H1 (cell line): Measurements from ENCODE around the gene ZSCAN22. TPM values are rescaled to one million over a fixed set of nuclear protein-coding genes. Genes with fewer than 3 reads are reported as not detected.

Source experiments
- CTCF ChIA-PET: fragments of 300-600 bp; sonication (Branson Sonifier 250); formaldehyde crosslinking; loops from one replicate; lab custom pipeline; 2021; ENCODE audit not compliant: partially characterized antibody; lab: Charles Lee
- POLR2A ChIA-PET: fragments of 300-600 bp; sonication (Branson Sonifier 250); formaldehyde crosslinking; loops from one replicate; lab custom pipeline; 2021; ENCODE audit warnings: inconsistent platforms; ENCODE audit not compliant: partially characterized antibody; lab: Charles Lee
- DNase-seq, 2 experiments: peaks; one replicate each; pipeline versions ENCODE4 v3.0.0 to v3.0.0-alpha.2; 2010 to 2022; ENCODE audit warnings: low spot score in 2 of 2, low read depth in 1 of 2, mixed read lengths in 1 of 2
- FAIRE-seq: peaks from 2 replicates; lab custom pipeline; 2011; peaks lifted over from hg19 to GRCh38; lab: Jason Lieb, UNC
- H2AFZ ChIP-seq: 2 replicates; pipeline ENCODE4 v1.8.1; 2012; ENCODE audit warnings: low read length, inconsistent platforms
- H2AK5ac ChIP-seq: 2 replicates; pipeline ENCODE4 v1.6.1; 2013; ENCODE audit warnings: low read depth, low read length
- H2BK120ac ChIP-seq: replicated peaks from 2 replicates; pipeline ENCODE3; 2013; ENCODE audit warnings: low read depth, low read length, inconsistent platforms
- H2BK12ac ChIP-seq: 2 replicates; pipeline ENCODE4 v1.6.1; 2013; ENCODE audit warnings: low read depth, low read length
- H2BK15ac ChIP-seq: 2 replicates; pipeline ENCODE4 v1.6.1; 2013; ENCODE audit warnings: low read length
- H2BK20ac ChIP-seq: 2 replicates; pipeline ENCODE4 v1.6.1; 2013; ENCODE audit warnings: low read length
- H2BK5ac ChIP-seq: 2 replicates; pipeline ENCODE4 v1.6.1; 2013; ENCODE audit warnings: low read depth, low read length
- H3K14ac ChIP-seq: 2 replicates; pipeline ENCODE4 v1.6.1; 2013; ENCODE audit warnings: inconsistent platforms; ENCODE audit not compliant: insufficient read length
- H3K18ac ChIP-seq: 2 replicates; pipeline ENCODE4 v1.6.1; 2013; ENCODE audit warnings: low read length; ENCODE audit errors: extremely low read depth
- H3K23ac ChIP-seq: 2 replicates; pipeline ENCODE4 v1.6.1; 2013; ENCODE audit warnings: inconsistent platforms; ENCODE audit not compliant: insufficient read length
- H3K23me2 ChIP-seq: 2 replicates; pipeline ENCODE4 v1.6.1; 2013; ENCODE audit warnings: low read depth, low read length
- H3K27ac ChIP-seq: 2 replicates; pipeline ENCODE4 v1.6.1; 2011; ENCODE audit warnings: low read depth, low read length, inconsistent platforms
- H3K27me3 ChIP-seq, 4 experiments: replicated peaks in 1 of 4; 1 replicate in 1 of 4; 2 replicates in 3 of 4; pipeline versions ENCODE4 v1.6.1 to v1.8.1; 2011 to 2013; ENCODE audit warnings: low read length in 3 of 4, mild to moderate bottlenecking in 3 of 4, inconsistent platforms in 2 of 4, mixed read lengths in 2 of 4, moderate library complexity in 1 of 4; ENCODE audit not compliant: control insufficient read depth in 3 of 4, insufficient read depth in 3 of 4; ENCODE audit errors: extremely low read depth in 1 of 4
- H3K36me3 ChIP-seq, 4 experiments: 2 replicates each; pipeline versions ENCODE4 v1.6.1 to v1.8.1; 2011 to 2013; ENCODE audit warnings: mild to moderate bottlenecking in 4 of 4, low read length in 3 of 4, moderate library complexity in 2 of 4, control low read depth in 1 of 4, inconsistent platforms in 1 of 4; ENCODE audit not compliant: insufficient read depth in 4 of 4, control insufficient read depth in 2 of 4
- H3K4ac ChIP-seq: replicated peaks from 2 replicates; pipeline ENCODE3; 2013; ENCODE audit warnings: low read length, low read depth, mixed read lengths, inconsistent platforms; ENCODE audit not compliant: insufficient read length
- H3K4me1 ChIP-seq, 4 experiments: replicated peaks in 1 of 4; 1 replicate in 1 of 4; 2 replicates in 3 of 4; pipeline versions ENCODE4 v1.6.1 to v1.8.1; 2011 to 2013; ENCODE audit warnings: low read length in 3 of 4, inconsistent platforms in 2 of 4, mixed read lengths in 1 of 4; ENCODE audit not compliant: insufficient read depth in 4 of 4, control insufficient read depth in 3 of 4
- H3K4me2 ChIP-seq, 2 experiments: 2 replicates each; pipeline versions ENCODE4 v1.6.1 to v1.8.1; 2011 to 2013; ENCODE audit warnings: low read depth in 2 of 2, low read length in 2 of 2, control low read depth in 1 of 2, inconsistent platforms in 1 of 2, mild to moderate bottlenecking in 1 of 2; ENCODE audit not compliant: insufficient read depth in 1 of 2
- H3K4me3 ChIP-seq, 4 experiments: fragments of 200-600, 300-600 bp in 1 of 4; sonication (generic), shearing (Covaris generic), sonication (Bioruptor Twin) in 1 of 4; 2 replicates each; pipeline versions ENCODE4 v1.5.1 to v1.8.1; 2011 to 2016; ENCODE audit warnings: low read length in 4 of 4, low read depth in 3 of 4, control low read depth in 2 of 4, inconsistent platforms in 2 of 4, mild to moderate bottlenecking in 2 of 4, mixed read lengths in 1 of 4, moderate library complexity in 1 of 4; ENCODE audit not compliant: insufficient read depth in 2 of 4; ENCODE audit errors: extremely low read depth in 1 of 4
- H3K56ac ChIP-seq: replicated peaks from 2 replicates; pipeline ENCODE3; 2013; ENCODE audit warnings: low read depth, mild to moderate bottlenecking, mixed read lengths, low read length, inconsistent platforms; ENCODE audit not compliant: insufficient read length
- H3K79me1 ChIP-seq: 2 replicates; pipeline ENCODE4 v1.6.1; 2013; ENCODE audit warnings: low read depth, low read length, control low read depth
- H3K79me2 ChIP-seq, 2 experiments: 2 replicates each; pipeline versions ENCODE4 v1.6.1 to v1.8.1; 2012 to 2013; ENCODE audit warnings: low read length in 2 of 2, mild to moderate bottlenecking in 2 of 2, inconsistent platforms in 1 of 2; ENCODE audit not compliant: insufficient read depth in 2 of 2, control insufficient read depth in 1 of 2
- H3K9ac ChIP-seq, 4 experiments: replicated peaks in 1 of 4; 1 replicate in 1 of 4; 2 replicates in 3 of 4; pipeline versions ENCODE4 v1.6.1 to v1.8.1; 2011 to 2013; ENCODE audit warnings: low read depth in 3 of 4, low read length in 3 of 4, control low read depth in 2 of 4, mild to moderate bottlenecking in 2 of 4, moderate library complexity in 2 of 4, inconsistent platforms in 1 of 4; ENCODE audit errors: extremely low read depth in 1 of 4
- H3K9me3 ChIP-seq, 2 experiments: 2 replicates each; pipeline versions ENCODE4 v1.6.1 to v1.8.1; 2012 to 2013; ENCODE audit warnings: mild to moderate bottlenecking in 2 of 2, moderate library complexity in 2 of 2, control low read depth in 1 of 2, inconsistent platforms in 1 of 2, low read depth in 1 of 2, low read length in 1 of 2, mixed read lengths in 1 of 2; ENCODE audit not compliant: insufficient read depth in 2 of 2
- H4K20me1 ChIP-seq, 2 experiments: replicated peaks in 1 of 2; 2 replicates each; pipeline versions ENCODE3 to v1.8.1; 2011 to 2013; ENCODE audit warnings: inconsistent platforms in 2 of 2, low read length in 2 of 2, mild to moderate bottlenecking in 1 of 2; ENCODE audit not compliant: insufficient read depth in 2 of 2, control insufficient read depth in 1 of 2
- H4K5ac ChIP-seq: 2 replicates; pipeline ENCODE4 v1.6.1; 2013; ENCODE audit warnings: low read length, low read depth, mixed read lengths, inconsistent platforms; ENCODE audit not compliant: insufficient read length
- H4K8ac ChIP-seq: 2 replicates; pipeline ENCODE4 v1.8.0; 2013; ENCODE audit warnings: mild to moderate bottlenecking, moderate library complexity, low read length, inconsistent platforms; ENCODE audit not compliant: insufficient read depth; ENCODE audit errors: extremely low read depth
- H4K91ac ChIP-seq: replicated peaks from 2 replicates; pipeline ENCODE3; 2013; ENCODE audit warnings: low read length, mixed read lengths, inconsistent platforms; ENCODE audit not compliant: insufficient read length
- BACH1 ChIP-seq: IDR thresholded peaks from 2 replicates; pipeline ENCODE4 v1.6.1; 2012; ENCODE audit warnings: low read length, improper control_type of control experiment
- CBX5 ChIP-seq: fragments of 300-800, 300-1000 bp; sonication (generic); IDR thresholded peaks from 2 replicates; pipeline ENCODE4 v1.7.1; 2016; ENCODE audit warnings: antibody characterized with exemption, low read length, low read depth
- CEBPB ChIP-seq: IDR thresholded peaks from 2 replicates; pipeline ENCODE4 v1.6.1; 2012; ENCODE audit warnings: low read depth, low read length
- CTBP2 ChIP-seq: IDR thresholded peaks from 2 replicates; pipeline ENCODE4 v1.7.0; 2011; ENCODE audit warnings: borderline replicate concordance, mild to moderate bottlenecking, moderate library complexity, mixed read lengths, low read length; ENCODE audit not compliant: insufficient read depth, insufficient read length
- FOSL1 ChIP-seq: IDR thresholded peaks from 2 replicates; pipeline ENCODE4 v1.6.1; 2011; ENCODE audit warnings: mild to moderate bottlenecking, low read depth, low read length, moderate library complexity; ENCODE audit not compliant: insufficient read depth
- POU5F1 ChIP-seq: IDR thresholded peaks from 2 replicates; pipeline ENCODE4 v1.6.1; 2011; ENCODE audit warnings: low read depth, mild to moderate bottlenecking, low read length, moderate library complexity
- RXRA ChIP-seq: IDR thresholded peaks from 2 replicates; pipeline ENCODE4 v1.6.1; 2011; ENCODE audit warnings: low read depth, mild to moderate bottlenecking, low read length, moderate library complexity; ENCODE audit not compliant: insufficient read depth
- SUZ12 ChIP-seq: fragments of 200-600 bp; sonication (generic); IDR thresholded peaks from 2 replicates; pipeline ENCODE4 v1.6.1; 2012; ENCODE audit warnings: mild to moderate bottlenecking, inconsistent platforms, low read length, moderate library complexity, mixed read lengths
- TAF7 ChIP-seq: optimal IDR thresholded peaks from 2 replicates; pipeline ENCODE3; 2011; ENCODE audit warnings: low read depth, mild to moderate bottlenecking, inconsistent platforms, low read length, moderate library complexity, borderline replicate concordance
- YY1 ChIP-seq: IDR thresholded peaks from 2 replicates; pipeline ENCODE4 v1.6.1; 2011; ENCODE audit warnings: low read depth, mild to moderate bottlenecking, low read length
- WGBS, 2 experiments: shearing (Covaris generic) in 1 of 2; methylation state at CpG; one replicate each; pipeline versions ENCODE4 v1.1.6 to v1.1.7; 2013 to 2015; ENCODE audit warnings: low lambda C conversion rate in 2 of 2, mixed read lengths in 2 of 2, inconsistent platforms in 1 of 2, low coverage in 1 of 2, missing lambda C conversion rate in 1 of 2; ENCODE audit not compliant: insufficient replicate concordance in 2 of 2, insufficient coverage in 1 of 2, insufficient read length in 1 of 2; ENCODE audit errors: extremely low coverage in 1 of 2, missing lambda C conversion rate in 1 of 2; 5-methylcytosine and 5-hydroxymethylcytosine counted together
- polyA plus RNA-seq, 7 experiments: library from polyadenylated mRNA; depleted of rRNA in 3 of 7; stranded (reverse) in 5 of 7; unstranded in 2 of 7; fragments of >200 nt in 5 of 7; fragments of 200-250 nt in 2 of 7; gene quantifications; 1 replicate in 5 of 7; 2 replicates in 1 of 7; 4 replicates in 1 of 7; pipeline versions ENCODE4 v1.2.1 to v1.2.3, GENCODE V29; 2011 to 2013; ENCODE audit warnings: missing spikeins in 2 of 7, mixed read lengths in 2 of 7
- total RNA-seq: library from RNA; stranded (reverse); fragmentation: NEBNext Ultra II Directional; extraction: Animal tissue kit (Norgen Biotek cat#: 25700); gene quantifications from 2 replicates; pipeline ENCODE4 v1.2.1, GENCODE V29; 2021
- TF ChIP-seq, protein P1 (sequence below): IDR thresholded peaks from 2 replicates; pipeline ENCODE4 v1.6.1; 2011; ENCODE audit warnings: low read length, improper control_type of control experiment
- TF ChIP-seq, protein P2 (sequence below): IDR thresholded peaks from 2 replicates; pipeline ENCODE4 v1.6.1; 2012; ENCODE audit warnings: inconsistent platforms

ZSCAN22 gene
- total and polyA plus RNA-seq, 2 of the 8 experiments (the other 6 are each of a cell fraction or from before 2014, with no cell fraction given), result 3.2 to 3.3 TPM

DNA sequence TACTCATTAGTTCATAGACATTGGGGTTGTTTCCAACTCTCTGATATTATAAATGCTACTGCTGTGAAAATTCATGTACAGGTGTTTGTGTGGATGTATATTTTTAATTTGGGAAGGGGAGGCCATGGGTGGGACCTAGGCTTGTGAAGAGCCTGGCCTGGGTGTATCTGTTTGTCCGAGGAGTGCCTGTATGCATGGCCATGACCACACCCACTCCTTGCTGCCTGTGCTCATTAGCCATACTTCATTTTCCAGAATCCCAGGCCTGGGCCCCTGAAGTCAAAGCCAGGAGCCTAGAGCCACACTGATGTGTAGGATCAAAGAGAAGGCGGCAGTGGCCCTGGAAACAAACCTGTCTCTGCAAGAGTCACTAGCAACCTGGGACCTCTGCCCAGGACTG is 11.2 kb upstream of the ZSCAN22 start:
- Histone ChIP-seq H3K79me2 (no peaks in the 10 kb centered on the region; a peak in 1 of 4 replicates), H3K18ac (no peak overlapping the region), H3K14ac (no peak overlapping the region), H2BK5ac (no peak overlapping the region), H4K91ac (no peak overlapping the region), H3K4me1 (no peaks in the 10 kb centered on the region), H3K4me2 (no peak overlapping the region), H4K8ac (no peak overlapping the region), H4K20me1 (peaks cover 6 to 16% of the 10 kb centered on the region in 2 experiments), H4K5ac (no peak overlapping the region), H3K27ac (no peak overlapping the region), H2BK20ac (no peak overlapping the region), H3K23ac (no peak overlapping the region), H3K4me3 (no peak overlapping the region), H3K79me1 (peaks cover 3% of the 10 kb centered on the region), H2AFZ (no peak overlapping the region), H2BK12ac (no peak overlapping the region), H3K23me2 (no peaks in the 10 kb centered on the region), H2BK15ac (no peak overlapping the region), H3K27me3 (no peaks in the 10 kb centered on the region; a peak in 1 of 7 replicates), H2AK5ac (no peak overlapping the region), H3K4ac (no peak overlapping the region), H3K9me3 (no peaks in the 10 kb centered on the region), H3K9ac (no peak overlapping the region), H2BK120ac (no peak overlapping the region), H3K36me3 (peaks cover 7 to 35% (median 27%) of the 10 kb centered on the region in 4 experiments), H3K56ac (no peak overlapping the region)
- WGBS, 2 experiments, result 100% methylated on average over 2 of the region's 2 CpGs; no CpG with 5 or more reads in 1 of the 2 experiments
- no peak for DNase-seq
- no peak for FAIRE-seq
- TF ChIP-seq, protein P1, sequence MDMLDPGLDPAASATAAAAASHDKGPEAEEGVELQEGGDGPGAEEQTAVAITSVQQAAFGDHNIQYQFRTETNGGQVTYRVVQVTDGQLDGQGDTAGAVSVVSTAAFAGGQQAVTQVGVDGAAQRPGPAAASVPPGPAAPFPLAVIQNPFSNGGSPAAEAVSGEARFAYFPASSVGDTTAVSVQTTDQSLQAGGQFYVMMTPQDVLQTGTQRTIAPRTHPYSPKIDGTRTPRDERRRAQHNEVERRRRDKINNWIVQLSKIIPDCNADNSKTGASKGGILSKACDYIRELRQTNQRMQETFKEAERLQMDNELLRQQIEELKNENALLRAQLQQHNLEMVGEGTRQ, result no peak
- TF ChIP-seq RXRA (no peak), CEBPB (no peak), CBX5 (no peak), POU5F1 (no peak), FOSL1 (no peak), TAF7 (no peak), CTBP2 (no peak), BACH1 (no peak), SUZ12 (no peak), YY1 (no peak)
- TF ChIP-seq, protein P2, sequence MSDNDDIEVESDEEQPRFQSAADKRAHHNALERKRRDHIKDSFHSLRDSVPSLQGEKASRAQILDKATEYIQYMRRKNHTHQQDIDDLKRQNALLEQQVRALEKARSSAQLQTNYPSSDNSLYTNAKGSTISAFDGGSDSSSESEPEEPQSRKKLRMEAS, result no peak
- ChIA-PET POLR2A (interaction anchor here (1.6 to 3.3 kb wide), 2 partner anchors 11 to 78 kb away, joined by 3 to 20 read pairs; partner anchors contain the start of gene ZSCAN22), CTCF (interaction anchor here (1.3 kb wide), 1 partner anchor 97 kb away, joined by 3 read pairs; no protein-coding TSS in a partner anchor)
